Activated CD4-positive, alpha-beta memory T cell treated with anti-CD3 and anti-CD28 coated beads for 36 hours (primary cell): ENCODE results near the gene TMEM263. TPM values are rescaled to one million over a fixed set of nuclear protein-coding genes. Genes with fewer than 3 reads are reported as not detected.

Experiments used
- CTCF ChIA-PET: fragments of 350-600 bp; sonication (Branson Sonifier 250); formaldehyde crosslinking; loops from one replicate; lab custom pipeline; 2021; ENCODE audit warnings: antibody characterized with exemption, inconsistent platforms; lab: Charles Lee
- POLR2A ChIA-PET: fragments of 350-600 bp; sonication (Branson Sonifier 250); formaldehyde crosslinking; loops from one replicate; lab custom pipeline; 2021; ENCODE audit warnings: antibody characterized with exemption; lab: Charles Lee
- DNase-seq: peaks from one replicate; pipeline ENCODE4 v3.0.0-alpha.2; 2020
- H3K27ac Mint-ChIP-seq: one replicate; pipeline ENCODE4 v1.8.0; 2021; ENCODE audit warnings: mixed read lengths
- H3K27me3 Mint-ChIP-seq: one replicate; pipeline ENCODE4 v1.8.0; 2021; ENCODE audit warnings: mixed read lengths
- H3K36me3 Mint-ChIP-seq: one replicate; pipeline ENCODE4 v1.8.0; 2021; ENCODE audit warnings: mixed read lengths
- H3K4me1 Mint-ChIP-seq: one replicate; pipeline ENCODE4 v1.8.0; 2021; ENCODE audit warnings: low read depth, mixed read lengths
- H3K4me3 Mint-ChIP-seq: one replicate; pipeline ENCODE4 v1.8.0; 2021; ENCODE audit warnings: mild to moderate bottlenecking, mixed read lengths
- H3K9me3 Mint-ChIP-seq: one replicate; pipeline ENCODE4 v1.8.0; 2021; ENCODE audit warnings: mixed read lengths
- intact Hi-C: fragments of 100-400 bp; cut with micrococcal nuclease; formaldehyde crosslinking; loops from one replicate; pipeline ENCODE4 v1.15.1; 2023
- total RNA-seq, 2 experiments: library from RNA; stranded (reverse); gene quantifications; one replicate each; pipeline ENCODE4 v1.2.3, GENCODE V29; 2021

TMEM263 gene
- total RNA-seq, 2 experiments from 2014 or later, result 37.8 to 38.3 TPM

DNA sequence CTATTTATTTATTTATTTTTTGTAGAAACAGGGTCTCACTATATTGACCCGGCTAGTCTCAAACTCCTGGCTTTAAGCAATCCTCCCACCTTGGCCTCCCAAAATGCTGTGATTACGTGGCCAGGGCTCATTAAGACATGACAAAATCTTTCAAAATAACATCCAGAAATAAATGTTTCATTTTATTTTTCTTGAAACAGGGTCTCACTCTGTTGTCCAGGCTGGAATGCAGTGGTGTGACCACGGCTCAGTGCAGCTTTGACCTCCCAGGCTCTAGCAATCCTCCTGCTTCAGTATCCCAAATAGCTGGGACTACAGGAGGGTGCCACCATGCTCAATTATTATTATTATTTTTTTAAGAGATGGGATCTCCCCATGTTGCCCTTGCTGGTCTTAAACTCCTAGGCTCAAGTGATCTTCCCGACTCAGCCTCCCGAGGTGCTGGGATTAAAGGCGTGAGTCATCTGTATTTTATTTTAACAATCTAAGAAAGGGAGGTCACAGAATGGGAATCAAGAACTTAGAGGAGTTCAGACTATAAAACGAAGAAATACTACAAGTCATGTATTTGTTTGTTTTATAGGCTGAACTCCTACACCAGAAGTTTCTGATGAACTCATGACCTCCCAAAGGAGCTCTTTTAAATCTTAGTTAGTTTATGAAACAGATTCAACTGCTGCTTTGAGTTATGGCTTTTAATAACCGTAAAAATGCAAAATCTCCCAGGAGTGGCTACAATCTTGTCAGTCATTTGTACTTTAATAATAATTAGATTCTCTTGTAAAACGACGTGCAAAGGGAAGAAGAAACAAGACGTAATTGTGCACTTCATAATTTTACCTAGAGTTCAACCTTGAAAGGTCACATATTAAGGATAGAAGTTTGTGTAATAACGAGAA lies 2.1 kb upstream of the TMEM263 start:
- Mint-ChIP-seq H3K27me3 (no peaks in the 10 kb centered on the region), H3K9me3 (peaks cover 14% of the 10 kb centered on the region), H3K36me3 (peaks cover 7% of the 10 kb centered on the region), H3K4me3 (peak overlapping the region; percentile 10), H3K4me1 (peaks cover 15% of the 10 kb centered on the region), H3K27ac (no peak overlapping the region)
- DNase-seq, result no peak
- CTCF ChIA-PET, result interaction anchor here (0.7 to 3.1 kb wide), 3 partner anchors 97 to 595 kb away, joined by 3 to 11 read pairs (median 8); partner anchors contain the start of gene POLR3B
- POLR2A ChIA-PET, result interaction anchor here (0.7 to 0.9 kb wide), 2 partner anchors 54 to 108 kb away, joined by 3 read pairs; no protein-coding TSS in a partner anchor
- intact Hi-C loops, result no loop called here

DNA sequence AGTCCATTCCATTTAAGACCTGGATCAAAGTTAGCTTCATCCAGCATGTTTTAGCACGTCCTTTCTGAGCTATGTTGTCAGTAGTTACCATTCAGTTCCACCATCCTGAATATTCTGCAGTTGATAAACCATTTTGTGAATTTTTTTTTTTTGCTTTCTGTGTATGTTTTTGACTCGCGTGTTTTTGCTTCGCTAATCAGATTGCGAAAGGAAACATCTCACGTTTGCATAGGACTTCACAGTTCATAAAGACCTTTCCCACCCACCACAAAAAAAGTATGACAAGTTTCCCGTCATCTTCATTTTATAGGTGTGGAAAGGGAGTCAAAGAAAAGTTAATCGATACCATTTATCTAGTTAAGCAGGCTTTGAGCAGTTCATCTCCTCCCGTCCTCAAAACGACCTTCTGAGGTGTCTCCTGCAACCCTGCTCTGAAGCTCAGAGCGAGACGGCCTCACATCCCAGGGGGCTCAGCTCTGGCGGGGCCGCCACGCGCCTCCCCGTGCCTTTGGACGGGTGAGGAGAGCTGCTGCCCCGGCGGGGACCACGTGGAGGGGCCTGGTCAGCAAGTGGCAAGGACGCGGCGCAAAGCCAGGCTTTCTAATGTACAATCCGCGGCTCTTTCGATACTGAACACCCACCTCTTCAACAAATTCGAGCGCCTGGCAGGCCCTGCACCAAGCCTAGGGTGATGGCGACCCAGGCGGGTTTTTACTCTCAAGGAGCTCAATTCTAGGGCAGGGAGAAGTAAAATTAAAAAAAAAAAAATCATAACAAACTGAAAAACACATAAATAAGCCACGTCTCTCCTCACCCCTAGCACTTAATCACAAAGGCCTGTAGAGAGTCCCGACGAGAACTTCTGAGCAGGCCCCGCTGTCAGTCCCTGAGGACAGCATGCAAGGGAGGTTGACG lies 988 bp upstream of the TMEM263 start:
- intact Hi-C loops, result loop anchor here (1.0 kb wide), 2 partner anchors 139 to 597 kb away; partner anchors contain the start of genes CRY1 and POLR3B
- ChIA-PET POLR2A (interaction anchor here (0.7 to 1.0 kb wide), 3 partner anchors 53 to 703 kb away, joined by 3 read pairs; no protein-coding TSS in a partner anchor), CTCF (interaction anchor here (0.7 to 3.1 kb wide), 5 partner anchors 15 to 597 kb away, joined by 3 to 11 read pairs (median 5); partner anchors contain the start of gene POLR3B)
- peaks cover 6% of the 10 kb centered on the region for H3K36me3 Mint-ChIP-seq
- H3K9me3 Mint-ChIP-seq, result peaks cover 3% of the 10 kb centered on the region
- DNase-seq, result no peak
- peak overlapping the region; percentile 96 for H3K4me3 Mint-ChIP-seq
- H3K27ac Mint-ChIP-seq, result peak overlapping the region; percentile 83
- H3K27me3 Mint-ChIP-seq, result no peaks in the 10 kb centered on the region
- peaks cover 16% of the 10 kb centered on the region for H3K4me1 Mint-ChIP-seq

DNA sequence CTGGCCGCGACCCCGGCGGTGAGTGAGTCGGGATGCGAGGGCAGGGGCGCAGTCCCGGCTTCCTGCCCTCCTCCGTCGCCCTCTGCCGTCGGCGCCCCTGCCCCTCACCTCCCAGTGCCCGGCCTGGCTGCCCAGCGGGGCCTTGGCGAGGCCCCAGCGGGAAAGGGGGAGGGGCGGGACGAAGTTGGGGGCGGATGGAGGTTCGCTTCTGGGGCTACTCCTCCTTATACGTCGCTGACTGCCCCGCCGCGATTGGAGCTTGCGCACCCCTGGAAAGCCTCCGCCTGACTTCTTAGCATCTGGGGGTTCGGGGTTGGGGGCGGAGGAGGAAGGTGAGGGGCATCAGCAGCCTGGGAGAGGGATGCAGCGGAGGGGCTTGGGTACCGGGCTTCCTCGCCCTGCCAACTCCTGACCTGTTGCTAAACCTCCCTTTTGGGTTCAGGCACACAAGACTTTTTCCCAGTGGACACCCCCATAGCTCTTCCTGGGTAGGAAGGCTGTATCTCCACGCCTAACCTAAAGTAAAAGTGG lies 406 bp downstream of the TMEM263 start:
- Mint-ChIP-seq H3K4me3 (peak overlapping the region; percentile 96), H3K4me1 (peaks cover 21% of the 10 kb centered on the region), H3K27ac (peak overlapping the region; percentile 86), H3K36me3 (peaks cover 8% of the 10 kb centered on the region), H3K9me3 (no peaks in the 10 kb centered on the region), H3K27me3 (no peaks in the 10 kb centered on the region)
- intact Hi-C loops, result loop anchor here (1.0 to 2.0 kb wide), 3 partner anchors 31 to 182 kb away; partner anchors contain the start of genes MTERF2 and RIC8B
- ChIA-PET CTCF (interaction anchor here (0.8 to 3.1 kb wide), 4 partner anchors 8 to 598 kb away, joined by 3 to 11 read pairs (median 6); partner anchors contain the start of gene POLR3B), POLR2A (interaction anchor here (0.9 to 1.5 kb wide), 5 partner anchors 28 to 705 kb away, joined by 3 to 10 read pairs (median 3); partner anchors contain the start of gene MTERF2)
- peak; percentile 72 for DNase-seq

DNA sequence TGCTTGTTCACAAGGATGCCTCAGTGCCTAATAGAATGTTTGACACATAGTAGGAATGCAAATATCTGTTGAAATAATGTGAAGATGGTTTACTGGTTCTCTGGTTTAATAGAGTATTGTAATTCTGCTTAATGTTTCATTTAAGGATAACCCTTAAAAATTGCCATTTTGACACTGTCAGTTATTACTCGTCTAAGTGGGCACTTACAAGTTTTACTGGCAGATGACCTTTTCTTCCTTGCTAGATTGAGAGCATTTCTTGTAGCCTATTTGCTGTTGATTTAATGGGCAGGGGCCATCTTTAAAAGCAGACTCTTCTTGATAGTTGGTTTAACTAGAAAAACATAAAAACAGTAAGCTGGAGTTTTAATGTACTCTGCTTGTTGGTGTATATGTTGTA lies 1.9 kb downstream of the TMEM263 start:
- H3K9me3 Mint-ChIP-seq, result no peaks in the 10 kb centered on the region
- POLR2A ChIA-PET, result no interaction called here
- peaks cover 8% of the 10 kb centered on the region for H3K36me3 Mint-ChIP-seq
- CTCF ChIA-PET, result interaction anchor here (0.7 kb wide), 1 partner anchor 116 kb away, joined by 4 read pairs; no protein-coding TSS in a partner anchor
- peaks cover 24% of the 10 kb centered on the region for H3K4me1 Mint-ChIP-seq
- intact Hi-C loops, result loop anchor here (2.0 kb wide), 1 partner anchor 69 kb away; no protein-coding TSS in a partner anchor
- no peak overlapping the region for H3K27ac Mint-ChIP-seq
- H3K27me3 Mint-ChIP-seq, result no peaks in the 10 kb centered on the region
- H3K4me3 Mint-ChIP-seq, result peak overlapping the region; percentile 96
- no peak for DNase-seq

DNA sequence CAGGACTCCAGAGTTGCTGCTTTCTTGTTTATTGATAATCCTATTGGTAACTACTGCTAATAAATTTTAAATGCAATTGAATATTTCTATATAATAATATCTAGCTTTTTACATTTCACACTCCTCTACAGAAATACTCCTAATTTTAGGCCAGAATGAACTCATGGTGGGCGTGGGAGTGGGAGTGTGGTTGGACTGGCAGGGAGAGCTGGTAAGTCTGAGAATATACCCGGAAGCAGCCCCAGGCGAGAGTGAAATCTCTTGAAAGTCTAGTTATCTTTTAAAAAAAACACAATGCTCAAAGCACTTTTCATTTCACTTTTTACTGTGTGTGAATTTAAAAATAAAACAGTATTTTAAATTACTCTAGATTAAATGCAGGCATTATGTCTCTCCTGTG lies 4.7 kb downstream of the TMEM263 start:
- Mint-ChIP-seq H3K4me1 (peaks cover 21% of the 10 kb centered on the region), H3K27ac (no peak overlapping the region), H3K4me3 (no peak overlapping the region), H3K27me3 (no peaks in the 10 kb centered on the region), H3K9me3 (no peaks in the 10 kb centered on the region), H3K36me3 (peaks cover 12% of the 10 kb centered on the region)
- POLR2A ChIA-PET, result no interaction called here
- intact Hi-C loops, result no loop called here
- DNase-seq, result no peak
- CTCF ChIA-PET, result no interaction called here

DNA sequence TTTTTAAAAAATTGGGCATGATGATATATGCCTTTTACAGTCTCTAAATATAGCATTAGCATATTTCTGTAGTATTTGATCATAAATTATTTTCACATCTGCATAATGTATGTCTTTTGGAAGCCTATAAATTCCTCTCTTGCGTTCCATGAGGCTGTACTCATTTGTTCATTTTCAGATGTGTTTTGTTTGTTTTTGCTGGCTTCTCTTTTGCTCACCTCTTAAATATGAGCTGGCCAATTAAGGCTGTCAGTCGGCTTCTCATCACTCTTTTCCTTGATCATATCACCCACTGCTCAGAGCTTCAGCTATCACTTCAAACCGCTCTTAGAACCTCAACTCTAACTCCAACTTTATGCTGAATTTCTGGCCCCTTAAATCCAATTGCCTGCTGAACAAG lies 6.6 kb downstream of the TMEM263 start:
- intact Hi-C loops, result no loop called here
- no peak overlapping the region for H3K4me3 Mint-ChIP-seq
- peaks cover 18% of the 10 kb centered on the region for H3K36me3 Mint-ChIP-seq
- H3K27ac Mint-ChIP-seq, result no peak overlapping the region
- H3K27me3 Mint-ChIP-seq, result no peaks in the 10 kb centered on the region
- DNase-seq, result no peak
- no peaks in the 10 kb centered on the region for H3K9me3 Mint-ChIP-seq
- ChIA-PET CTCF (no interaction called here), POLR2A (no interaction called here)
- H3K4me1 Mint-ChIP-seq, result peaks cover 19% of the 10 kb centered on the region

DNA sequence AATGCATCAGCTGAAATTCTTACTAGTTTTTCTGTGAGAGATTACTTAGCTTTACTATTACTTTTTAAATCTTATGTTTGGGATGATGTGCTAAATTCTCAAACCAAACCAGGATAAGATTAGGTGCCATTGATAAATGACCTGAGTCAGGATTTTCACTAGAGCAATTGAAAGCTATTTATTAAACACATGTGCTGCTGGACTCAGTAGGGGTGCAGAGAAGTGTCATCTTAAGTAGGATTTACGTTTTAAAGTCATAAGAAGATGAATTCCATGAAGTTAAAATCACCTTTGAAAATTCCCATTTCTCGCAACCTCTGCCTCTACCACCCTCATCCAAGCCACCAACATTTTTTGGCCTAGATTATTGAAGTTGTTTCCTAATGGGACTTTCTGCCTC lies 8.8 kb downstream of the TMEM263 start:
- Mint-ChIP-seq H3K27me3 (no peaks in the 10 kb centered on the region), H3K36me3 (peaks cover 25% of the 10 kb centered on the region), H3K4me3 (no peak overlapping the region), H3K9me3 (no peaks in the 10 kb centered on the region), H3K4me1 (peaks cover 8% of the 10 kb centered on the region), H3K27ac (no peak overlapping the region)
- ChIA-PET POLR2A (no interaction called here), CTCF (interaction anchor here (1.5 kb wide), 1 partner anchor 9 kb away, joined by 3 read pairs; the partner anchor contains the start of gene TMEM263)
- no peak for DNase-seq
- intact Hi-C loops, result no loop called here

DNA sequence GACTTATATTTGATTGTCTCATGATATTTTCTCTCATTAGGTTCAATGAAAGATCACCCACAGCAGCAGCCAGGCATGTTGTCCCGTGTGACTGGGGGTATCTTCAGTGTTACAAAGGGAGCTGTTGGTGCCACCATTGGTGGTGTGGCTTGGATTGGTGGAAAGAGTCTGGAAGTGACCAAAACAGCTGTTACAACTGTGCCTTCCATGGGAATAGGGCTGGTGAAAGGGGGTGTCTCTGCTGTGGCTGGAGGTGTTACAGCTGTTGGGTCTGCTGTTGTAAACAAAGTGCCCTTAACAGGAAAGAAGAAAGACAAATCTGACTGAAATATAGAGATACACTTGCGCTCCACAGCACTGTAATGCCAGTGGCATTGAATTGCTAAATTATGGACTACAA lies 15.4 kb downstream of the TMEM263 start:
- Mint-ChIP-seq H3K27ac (no peak overlapping the region), H3K36me3 (peaks cover 27% of the 10 kb centered on the region), H3K4me3 (no peak overlapping the region), H3K27me3 (no peaks in the 10 kb centered on the region), H3K9me3 (no peaks in the 10 kb centered on the region), H3K4me1 (peaks cover 11% of the 10 kb centered on the region)
- ChIA-PET POLR2A (no interaction called here), CTCF (no interaction called here)
- no peak for DNase-seq
- intact Hi-C loops, result no loop called here

DNA sequence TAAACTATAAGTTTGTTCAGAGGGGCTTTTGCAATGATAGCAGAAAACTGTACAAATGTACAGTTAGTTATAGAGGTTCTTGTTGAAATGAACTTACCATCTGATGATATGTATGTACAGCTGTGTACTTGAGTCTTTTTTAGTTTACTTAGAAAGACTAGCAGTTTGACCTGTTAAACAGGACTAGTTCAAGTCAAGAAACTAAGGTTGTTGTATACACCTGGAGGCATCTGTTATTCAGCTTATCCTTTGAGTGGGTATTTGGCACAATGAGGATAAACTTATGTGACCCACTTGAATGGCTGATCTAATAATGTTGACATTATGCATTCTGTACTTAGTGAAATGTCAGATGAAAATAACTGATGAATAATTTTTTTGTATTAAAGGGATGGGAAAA lies 17.8 kb downstream of the TMEM263 start:
- H3K9me3 Mint-ChIP-seq, result no peaks in the 10 kb centered on the region
- H3K4me3 Mint-ChIP-seq, result no peak overlapping the region
- peaks cover 14% of the 10 kb centered on the region for H3K4me1 Mint-ChIP-seq
- DNase-seq, result no peak
- H3K27me3 Mint-ChIP-seq, result no peaks in the 10 kb centered on the region
- POLR2A ChIA-PET, result no interaction called here
- peaks cover 15% of the 10 kb centered on the region for H3K36me3 Mint-ChIP-seq
- intact Hi-C loops, result no loop called here
- CTCF ChIA-PET, result no interaction called here
- no peak overlapping the region for H3K27ac Mint-ChIP-seq

DNA sequence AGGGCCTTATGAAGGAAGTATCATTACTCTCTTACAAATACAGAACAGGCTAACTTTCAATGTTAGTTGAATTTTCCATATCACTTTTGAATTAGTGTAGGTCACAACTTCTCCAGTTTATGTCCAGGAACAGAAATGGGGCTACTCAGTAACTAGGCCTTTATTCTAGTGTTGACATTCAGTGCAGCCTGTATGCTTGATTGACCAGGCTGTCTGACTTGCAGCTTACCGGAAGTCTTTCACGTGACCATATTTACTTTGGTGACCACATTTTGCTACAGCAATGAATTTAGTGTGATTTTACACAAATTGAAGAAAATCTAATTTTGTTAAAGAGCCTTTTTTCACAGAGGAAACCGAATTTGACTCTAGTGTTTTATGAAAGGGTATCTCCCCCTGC lies 18.8 kb downstream of the TMEM263 start:
- no peak for DNase-seq
- intact Hi-C loops, result no loop called here
- Mint-ChIP-seq H3K9me3 (no peaks in the 10 kb centered on the region), H3K27me3 (no peaks in the 10 kb centered on the region), H3K4me3 (no peak overlapping the region), H3K27ac (no peak overlapping the region), H3K4me1 (peaks cover 14% of the 10 kb centered on the region), H3K36me3 (peaks cover 17% of the 10 kb centered on the region)
- ChIA-PET POLR2A (no interaction called here), CTCF (no interaction called here)

DNA sequence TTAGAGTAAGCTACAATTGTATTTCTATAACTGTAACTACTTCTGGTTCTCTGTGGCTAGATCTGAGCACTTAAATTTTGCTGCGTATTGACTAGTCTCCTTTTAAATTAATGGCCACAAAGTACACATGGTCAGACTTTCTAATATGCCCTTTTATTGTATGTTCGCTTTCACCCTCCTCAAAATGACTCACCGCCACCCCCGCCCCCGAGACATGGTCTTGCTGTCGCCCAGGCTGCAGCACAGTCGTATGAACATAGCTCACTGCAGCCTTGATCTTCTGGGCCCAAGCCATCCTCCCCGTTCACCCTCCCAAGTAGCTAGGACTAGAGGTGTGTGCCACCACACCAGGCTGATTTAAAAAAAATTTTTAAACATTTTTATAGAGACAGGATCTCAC lies 19.4 kb downstream of the TMEM263 start:
- H3K36me3 Mint-ChIP-seq, result peaks cover 17% of the 10 kb centered on the region
- no peaks in the 10 kb centered on the region for H3K9me3 Mint-ChIP-seq
- ChIA-PET POLR2A (no interaction called here), CTCF (no interaction called here)
- intact Hi-C loops, result no loop called here
- H3K4me1 Mint-ChIP-seq, result peaks cover 14% of the 10 kb centered on the region
- H3K4me3 Mint-ChIP-seq, result no peak overlapping the region
- H3K27me3 Mint-ChIP-seq, result no peaks in the 10 kb centered on the region
- DNase-seq, result no peak
- H3K27ac Mint-ChIP-seq, result no peak overlapping the region
